Right lung (tissue), 5 donors: ENCODE measurements around the gene IGSF21. TPM values are rescaled to one million over a fixed set of nuclear protein-coding genes. Genes with fewer than 3 reads are reported as not detected.

Experiments
- DNase-seq, 2 donors: peaks; one replicate each; pipeline ENCODE4 v3.0.0-alpha.2; 2013
- polyA plus RNA-seq, 5 donors: library from polyadenylated mRNA; unstranded; fragments of 120-200 nt; gene quantifications; one replicate each; pipeline versions ENCODE4 v1.2.1 to v1.2.3, GENCODE V29; 2013; ENCODE audit warnings: inconsistent platforms in 1 of 5, low replicate concordance in 1 of 5; ENCODE audit not compliant: insufficient read length in 5 of 5, insufficient read depth in 1 of 5

The IGSF21 gene
- polyA plus RNA-seq, 5 donors, result 0.06 to 0.26 (median 0.15) TPM

GRCh38 chr1:18205319-18205718 lies 97.7 kb downstream of the IGSF21 start:
- no peak for DNase-seq

DNA sequence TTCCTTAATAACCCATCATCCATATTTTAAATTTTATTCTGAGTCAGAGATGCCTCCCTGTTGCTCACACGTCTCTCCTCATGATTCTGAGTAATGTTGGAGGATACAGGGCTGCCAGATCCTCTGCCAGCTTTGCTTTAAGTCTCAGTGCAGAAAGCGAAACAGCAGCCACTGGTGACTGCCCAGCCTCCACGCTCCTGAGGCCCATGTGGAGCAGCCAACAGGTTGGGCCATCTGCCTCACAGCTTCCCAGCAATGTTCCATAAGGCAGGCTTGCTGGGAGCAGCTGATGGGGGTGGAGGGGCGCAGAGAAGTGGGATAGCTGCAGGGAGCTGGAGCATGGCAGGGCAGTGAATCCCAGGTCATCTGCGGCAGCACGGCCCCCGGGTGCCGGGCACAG lies 104.2 kb downstream of the IGSF21 start:
- no peak for DNase-seq

DNA sequence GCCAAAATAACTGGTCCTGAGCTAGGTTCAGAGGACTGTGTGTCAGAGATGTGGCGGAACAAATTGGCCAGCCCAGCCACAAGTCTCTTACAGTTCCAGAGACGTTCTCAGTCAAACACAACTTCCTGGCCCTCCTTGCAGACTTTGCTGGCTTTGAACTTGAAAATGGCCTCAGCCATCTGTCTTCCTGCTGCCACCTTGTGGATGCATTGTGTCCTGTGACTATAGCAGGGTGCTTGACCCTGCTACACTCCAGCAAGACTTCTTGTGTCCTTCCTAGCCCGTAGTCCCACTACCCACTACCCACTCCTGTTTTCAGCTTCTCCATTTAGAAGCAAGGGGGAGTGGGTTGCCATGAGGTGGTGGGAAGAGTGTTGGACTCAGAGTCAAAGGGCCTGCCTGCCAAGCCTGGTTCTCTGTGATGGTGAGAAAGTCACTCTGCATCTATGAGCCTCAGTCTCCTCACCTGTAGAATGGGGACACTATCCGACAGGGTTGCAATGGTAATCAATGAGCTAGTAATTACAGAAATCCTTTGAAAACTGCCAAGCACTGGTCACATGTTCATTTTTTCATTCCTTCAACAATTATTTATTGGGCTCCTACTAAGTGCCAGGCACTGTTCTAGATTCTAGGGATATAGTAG lies 109.9 kb downstream of the IGSF21 start:
- DNase-seq, result no peak

DNA sequence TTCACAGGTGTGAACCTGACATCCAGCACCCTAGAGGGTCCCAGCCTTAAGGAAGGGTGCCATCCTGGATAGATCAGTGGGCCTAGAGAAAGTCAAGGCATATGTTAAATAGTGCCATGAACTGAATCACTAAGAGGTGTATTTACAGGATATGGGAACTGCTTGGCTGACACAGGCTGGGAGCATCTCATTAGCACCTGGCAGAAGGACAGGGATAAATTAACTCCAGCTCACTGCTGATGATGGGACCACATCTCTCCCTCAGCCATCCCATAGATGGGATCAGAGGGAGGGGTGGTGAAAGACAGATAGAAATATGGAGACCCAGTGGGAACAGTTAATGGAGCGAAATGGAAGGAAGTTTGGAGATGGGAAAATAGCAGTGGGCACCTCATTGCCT lies 122.0 kb downstream of the IGSF21 start:
- DNase-seq, result no peak

DNA sequence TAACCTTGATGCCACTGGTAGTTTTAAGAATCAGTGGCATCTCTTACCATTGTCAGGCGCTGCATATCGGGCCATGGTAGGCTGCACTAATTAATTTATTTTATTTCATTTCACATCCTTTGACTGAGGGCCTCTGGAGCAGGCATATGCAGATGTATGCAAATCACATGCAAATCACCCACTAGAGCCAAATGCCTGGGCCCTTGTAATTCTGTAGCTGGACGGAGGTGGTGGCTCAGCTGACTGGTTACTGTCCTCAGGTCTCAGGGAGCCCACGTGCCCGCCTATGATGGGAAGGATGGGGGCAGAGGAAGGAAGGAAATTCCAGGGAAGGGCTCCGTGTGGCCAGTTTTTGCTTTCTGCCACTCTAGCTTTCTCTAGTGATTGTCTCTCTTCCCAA lies 122.7 kb downstream of the IGSF21 start:
- no peak for DNase-seq

- DNase-seq, result no peak
These were observed 123.2 kb downstream of the IGSF21 start for GRCh38 chr1:18230840-18231239.

GRCh38 chr1:18232052-18232451 lies 124.5 kb downstream of the IGSF21 start:
- DNase-seq, result no peak

- DNase-seq, result no peak
These were observed 125.7 kb downstream of the IGSF21 start for GRCh38 chr1:18233176-18233864.

GRCh38 chr1:18234790-18235242 lies 127.2 kb downstream of the IGSF21 start:
- no peak for DNase-seq

- no peak for DNase-seq
These were observed 129.8 kb downstream of the IGSF21 start for GRCh38 chr1:18237371-18237770.

DNA sequence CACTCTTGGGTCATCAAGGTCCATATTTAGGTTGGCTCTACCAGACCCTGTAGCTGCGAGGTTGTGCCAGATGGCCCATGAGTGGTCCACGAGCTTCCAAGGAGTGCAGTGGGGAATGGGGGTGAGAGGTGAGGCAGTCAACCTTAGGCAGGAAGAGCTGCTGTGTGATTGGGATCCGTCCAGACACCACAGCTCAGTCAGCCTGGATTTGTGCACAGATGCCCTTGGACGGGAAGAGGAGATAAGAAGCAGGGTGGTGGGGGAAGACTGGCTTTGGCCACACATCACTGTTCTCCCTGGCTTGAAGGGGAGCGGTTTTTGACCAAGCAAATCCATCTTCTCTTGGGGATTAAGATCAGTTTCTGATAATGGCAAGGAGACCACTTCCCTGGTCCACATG lies 130.6 kb downstream of the IGSF21 start:
- no peak for DNase-seq

- DNase-seq, result no peak
These were observed 132.1 kb downstream of the IGSF21 start for GRCh38 chr1:18239671-18240070.

DNA sequence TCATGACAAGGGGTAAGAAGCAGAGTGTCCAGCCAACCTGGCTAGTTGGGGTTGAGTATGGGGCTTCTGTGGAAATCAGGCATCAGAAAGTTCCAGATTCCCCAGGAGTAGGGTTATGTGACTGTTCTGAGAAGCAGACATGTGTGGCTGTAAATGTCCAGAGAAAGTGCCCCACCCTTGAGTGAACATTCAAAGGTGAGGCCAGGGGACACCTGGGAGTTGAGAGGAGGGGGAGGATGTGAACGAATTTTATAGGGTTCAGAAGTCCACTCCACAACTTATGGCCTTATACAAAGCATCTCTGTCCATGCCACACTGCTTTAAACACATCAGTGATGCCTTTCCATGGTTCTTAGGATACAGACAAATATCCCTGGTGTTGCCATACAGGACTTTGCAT lies 133.3 kb downstream of the IGSF21 start:
- no peak for DNase-seq

DNA sequence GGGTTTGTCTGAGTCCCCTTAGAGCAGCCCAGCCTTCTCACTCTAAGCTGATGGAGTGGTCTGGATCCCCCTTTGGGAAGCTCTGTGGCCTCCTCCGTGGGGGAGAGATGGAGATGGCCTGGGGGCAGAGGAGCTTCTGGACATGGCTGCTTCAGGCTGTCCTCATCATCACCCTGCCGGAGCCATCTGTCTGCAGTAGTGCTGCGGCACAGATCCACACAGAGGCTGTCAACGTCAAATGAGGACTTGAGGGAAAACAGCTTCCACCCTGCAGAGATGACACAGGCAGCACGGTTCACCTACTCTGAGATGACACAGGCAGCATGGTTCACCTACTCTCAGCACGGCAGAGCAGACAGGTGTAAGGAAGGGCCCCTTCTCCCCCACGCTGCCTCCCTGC lies 134.3 kb downstream of the IGSF21 start:
- DNase-seq, result no peak

- no peak for DNase-seq
These were observed 136.0 kb downstream of the IGSF21 start for GRCh38 chr1:18243503-18244175.

DNA sequence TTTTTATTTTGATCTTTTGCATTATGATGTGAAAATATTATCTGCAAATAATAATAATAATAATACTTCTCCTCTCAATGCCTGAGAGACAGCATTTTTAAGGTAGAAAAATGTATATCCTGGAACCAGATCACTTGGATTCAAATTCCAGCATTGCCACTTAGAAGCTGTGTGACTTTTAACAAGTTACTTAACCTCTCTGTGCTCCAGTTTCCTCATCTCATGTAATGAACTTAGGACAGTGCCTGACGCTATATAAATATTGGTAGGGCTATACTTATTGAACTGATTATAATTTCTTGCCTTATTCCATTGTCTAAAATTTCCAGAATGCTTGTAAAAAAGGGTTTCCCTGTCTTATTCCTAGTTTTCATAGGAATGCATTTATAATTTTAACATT lies 137.2 kb downstream of the IGSF21 start:
- no peak for DNase-seq

GRCh38 chr1:18245647-18246046 lies 138.0 kb downstream of the IGSF21 start:
- no peak for DNase-seq

DNA sequence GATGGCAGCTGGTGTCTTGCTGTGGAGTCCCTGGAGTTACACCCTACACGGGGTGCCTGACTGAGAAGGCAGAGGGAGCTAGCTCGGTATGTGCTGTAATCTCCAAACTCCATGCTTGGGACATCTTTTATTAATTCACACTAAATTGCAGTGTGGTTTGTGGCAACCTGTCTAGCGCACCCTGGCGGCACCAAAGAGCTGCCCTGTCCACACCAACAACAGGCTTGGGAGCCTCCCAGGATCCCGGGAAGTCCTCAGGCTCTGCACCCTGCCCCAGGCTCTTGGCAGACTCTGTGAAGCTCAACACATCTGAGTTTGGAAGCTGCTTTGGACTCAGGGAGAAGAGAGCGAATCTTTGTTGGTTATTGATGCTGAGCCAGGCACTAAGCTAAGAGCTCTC lies 138.9 kb downstream of the IGSF21 start:
- DNase-seq, result no peak

GRCh38 chr1:18247151-18247550 lies 139.6 kb downstream of the IGSF21 start:
- DNase-seq, result no peak

GRCh38 chr1:18249631-18250030 lies 142.0 kb downstream of the IGSF21 start:
- no peak for DNase-seq

DNA sequence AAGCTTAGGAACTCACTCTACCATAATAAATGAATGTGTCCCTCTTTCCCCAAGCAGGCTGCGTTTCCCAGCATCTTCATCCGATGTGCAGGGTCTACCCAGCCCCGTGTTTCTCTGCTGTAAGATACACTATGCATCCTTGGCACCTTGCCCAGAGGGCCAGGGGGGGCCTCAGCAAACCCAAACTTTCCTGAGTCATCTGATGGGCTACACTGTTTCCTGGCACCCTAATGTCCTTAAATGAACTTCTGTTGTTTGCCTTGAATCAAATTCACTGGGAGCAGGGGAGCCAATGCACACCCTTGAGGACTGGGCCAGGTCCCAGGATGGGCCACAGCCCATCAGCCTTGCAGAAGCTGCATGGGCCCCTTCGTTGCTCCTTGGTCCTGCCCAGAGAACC lies 145.5 kb downstream of the IGSF21 start:
- no peak for DNase-seq

DNA sequence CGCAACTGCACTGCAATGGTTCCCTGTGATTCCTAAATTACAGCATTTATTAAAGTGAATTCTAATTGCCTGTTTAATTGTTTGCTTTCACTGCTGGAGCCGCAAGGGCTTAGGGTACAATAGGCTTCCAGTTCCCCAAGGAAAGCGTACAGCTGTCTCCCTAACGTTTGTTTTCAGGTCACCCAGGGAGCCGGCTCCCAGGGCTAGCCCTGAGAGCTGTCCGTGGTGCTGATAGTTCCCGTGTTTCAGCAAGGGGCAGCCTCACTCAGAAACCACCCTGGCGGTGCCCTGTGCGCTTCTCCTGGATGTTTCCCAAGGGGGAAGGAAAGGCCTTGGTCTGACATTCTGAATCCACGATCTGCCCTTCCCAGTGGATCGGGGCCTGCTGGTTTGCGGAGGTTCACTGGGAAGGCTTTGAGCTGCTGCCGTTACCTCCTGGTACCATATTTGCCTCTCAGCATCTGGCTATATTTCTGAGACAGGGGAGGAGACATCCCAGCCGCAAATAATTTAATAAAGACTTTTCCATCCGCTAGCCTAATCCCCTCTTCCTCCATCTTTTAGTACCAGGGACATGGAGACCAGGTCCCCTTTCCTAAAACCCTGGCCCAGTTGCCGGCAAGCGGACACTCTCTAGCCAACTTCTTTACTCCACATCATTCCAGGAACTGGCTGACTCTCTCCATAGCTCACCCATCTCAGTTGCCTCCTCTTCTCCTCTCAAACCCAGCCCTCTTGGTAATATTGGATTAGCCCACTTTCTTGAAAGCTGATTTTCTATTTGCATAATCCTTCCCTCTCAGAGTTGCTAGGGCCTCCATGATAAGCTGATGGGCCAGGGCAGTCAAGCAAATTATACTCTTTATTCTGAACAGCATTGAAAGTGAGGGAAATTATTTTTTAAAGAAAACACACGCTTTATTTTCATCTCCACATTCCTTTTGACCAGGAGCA lies 149.0 kb downstream of the IGSF21 start:
- peak; percentile 49 to 59 for DNase-seq
